HCT116 (cell line): Measurements from ENCODE around the gene PAK1. TPM values are rescaled to one million over a fixed set of nuclear protein-coding genes. Genes with fewer than 3 reads are reported as not detected.

ENCODE experiments used
- ATAC-seq: fragments of 200-7000 bp; cut with Tn5 transposase; 2 replicates; pipeline ENCODE4 v1.9.1; 2020; ENCODE audit warnings: mild to moderate bottlenecking, moderate library complexity
- BruUV-seq: library from RNA; stranded (reverse); fragments of 400-500 nt; replicated peaks from 2 replicates; lab custom pipeline; 2021; lab: Mats Ljungman, UMichigan
- CTCF ChIA-PET: fragments of 300-600 bp; sonication (Branson Sonifier 250); formaldehyde crosslinking; loops from one replicate; lab custom pipeline; 2021; ENCODE audit warnings: antibody characterized with exemption; lab: Charles Lee
- POLR2A ChIA-PET: fragments of 300-600, 350-600 bp; sonication (Branson Sonifier 250); formaldehyde crosslinking; loops from one replicate; lab custom pipeline; 2021; ENCODE audit warnings: antibody characterized with exemption; lab: Charles Lee
- RAD21 ChIA-PET, 2 experiments: fragments of 300-600 bp; sonication (Branson Sonifier 250); formaldehyde crosslinking; loops; one replicate each; lab custom pipeline; 2023; ENCODE audit warnings: low total read pairs in 2 of 2; ENCODE audit not compliant: uncharacterized antibody in 2 of 2, unreplicated experiment in 2 of 2, low non-redundant PET in 1 of 2; lab: Charles Lee
- DNase-seq: peaks from one replicate; pipeline ENCODE4 v3.0.0-alpha.2; 2010; ENCODE audit warnings: low read depth, low spot score
- H2AFZ ChIP-seq: fragments of 200-600 bp; shearing (Covaris generic), sonication (generic); 2 replicates; pipeline ENCODE4 v1.6.1; 2017; ENCODE audit warnings: low read depth, mixed run types, mixed read lengths, antibody characterized with exemption, low read length; ENCODE audit not compliant: poor library complexity, severe bottlenecking
- H3K27ac ChIP-seq: 2 replicates; pipeline ENCODE4 v1.5.1; 2012; ENCODE audit warnings: low read depth, low read length
- H3K27me3 ChIP-seq: fragments of 200-600 bp; sonication (generic); 2 replicates; pipeline ENCODE4 v1.6.1; 2016; ENCODE audit warnings: mixed run types, low read length, mixed read lengths; ENCODE audit not compliant: insufficient read depth
- H3K36me3 ChIP-seq, 2 experiments: fragments of 200-500 bp in 1 of 2; fragments of 200-600 bp in 1 of 2; sonication (Bioruptor generic) in 1 of 2; sonication (generic) in 1 of 2; 2 replicates each; pipeline versions ENCODE4 v1.5.1 to v1.6.1; 2014 to 2016; ENCODE audit warnings: low read length in 2 of 2, inconsistent platforms in 1 of 2, mixed read lengths in 1 of 2, mixed run types in 1 of 2; ENCODE audit not compliant: insufficient read depth in 2 of 2, control insufficient read depth in 1 of 2
- H3K4me1 ChIP-seq, 2 experiments: fragments of 200-600 bp in 1 of 2; sonication (generic) in 1 of 2; 2 replicates each; pipeline versions ENCODE4 v1.5.1 to v1.6.1; 2012 to 2017; ENCODE audit warnings: low read length in 2 of 2, inconsistent platforms in 1 of 2, mild to moderate bottlenecking in 1 of 2, mixed read lengths in 1 of 2, mixed run types in 1 of 2, moderate library complexity in 1 of 2; ENCODE audit not compliant: insufficient read depth in 2 of 2, control insufficient read depth in 1 of 2
- H3K4me2 ChIP-seq: fragments of 200-600 bp; sonication (generic); 2 replicates; pipeline ENCODE4 v1.6.1; 2017; ENCODE audit warnings: mixed run types, low read length, mixed read lengths
- H3K4me3 ChIP-seq, 2 experiments: fragments of 200-600 bp in 1 of 2; sonication (generic) in 1 of 2; replicated peaks in 1 of 2; 2 replicates each; pipeline ENCODE4 v1.5.1; 2011 to 2016; ENCODE audit warnings: low read length in 2 of 2, control low read depth in 1 of 2, low read depth in 1 of 2, mild to moderate bottlenecking in 1 of 2, mixed read lengths in 1 of 2, mixed run types in 1 of 2
- H3K79me2 ChIP-seq: fragments of 200-600 bp; sonication (generic); 2 replicates; pipeline ENCODE4 v1.6.1; 2017; ENCODE audit warnings: mild to moderate bottlenecking, mixed run types, low read length, moderate library complexity, mixed read lengths; ENCODE audit not compliant: insufficient read depth
- H3K9ac ChIP-seq: fragments of 200-600 bp; sonication (generic); 2 replicates; pipeline ENCODE4 v1.6.1; 2016; ENCODE audit warnings: low read length, mixed read lengths
- H3K9me2 ChIP-seq: fragments of 200-600 bp; sonication (generic), shearing (Covaris generic); 2 replicates; pipeline ENCODE4 v1.6.1; 2017; ENCODE audit warnings: mixed run types, mild to moderate bottlenecking, moderate library complexity; ENCODE audit not compliant: insufficient read depth
- H3K9me3 ChIP-seq, 2 experiments: fragments of 200-500 bp in 1 of 2; fragments of 200-600 bp in 1 of 2; sonication (Bioruptor generic) in 1 of 2; sonication (generic) in 1 of 2; 2 replicates each; pipeline ENCODE4 v1.6.1; 2014 to 2017; ENCODE audit warnings: low read length in 2 of 2, mixed read lengths in 2 of 2, inconsistent platforms in 1 of 2, low read depth in 1 of 2, mild to moderate bottlenecking in 1 of 2, mixed run types in 1 of 2, moderate library complexity in 1 of 2; ENCODE audit not compliant: control insufficient read depth in 1 of 2, insufficient read depth in 1 of 2
- H4K20me1 ChIP-seq: fragments of 200-600 bp; sonication (generic), shearing (Covaris generic); 2 replicates; pipeline ENCODE4 v1.6.1; 2017; ENCODE audit warnings: mixed run types, mild to moderate bottlenecking, moderate library complexity; ENCODE audit not compliant: insufficient read depth
- ATF3 ChIP-seq: IDR thresholded peaks from 2 replicates; pipeline ENCODE4 v1.6.1; 2012
- CTCF ChIP-seq, 3 experiments: fragments of 200-600 bp in 1 of 3; sonication (generic) in 1 of 3; IDR thresholded peaks in 2 of 3; conservative IDR thresholded peaks in 1 of 3; 2 replicates each; pipeline ENCODE4 v1.5.1; 2012 to 2017; ENCODE audit warnings: low read depth in 2 of 3, low read length in 2 of 3, antibody characterized with exemption in 1 of 3, borderline replicate concordance in 1 of 3, control low read depth in 1 of 3, mild to moderate bottlenecking in 1 of 3, mixed read lengths in 1 of 3, mixed run types in 1 of 3, moderate library complexity in 1 of 3; ENCODE audit not compliant: insufficient read depth in 1 of 3
- EGR1 ChIP-seq: IDR thresholded peaks from 2 replicates; pipeline ENCODE4 v1.6.1; 2012; ENCODE audit warnings: low read depth
- EZH2 ChIP-seq: fragments of 200-600 bp; sonication (generic); IDR thresholded peaks from 2 replicates; pipeline ENCODE4 v1.6.1; 2017; ENCODE audit warnings: antibody characterized with exemption, mixed run types
- EZH2phosphoT487 ChIP-seq: fragments of 200-600 bp; IDR thresholded peaks from 2 replicates; pipeline ENCODE4 v1.6.1; 2018; ENCODE audit warnings: antibody characterized with exemption, borderline replicate concordance
- FOSL1 ChIP-seq: IDR thresholded peaks from 2 replicates; pipeline ENCODE4 v1.6.1; 2012; ENCODE audit warnings: low read depth
- POLR2A ChIP-seq: IDR thresholded peaks from 2 replicates; pipeline ENCODE4 v1.7.0; 2011; ENCODE audit warnings: borderline replicate concordance; ENCODE audit not compliant: insufficient read depth, insufficient read length; ENCODE audit errors: extremely low read depth
- POLR2AphosphoS5 ChIP-seq: IDR thresholded peaks from 2 replicates; pipeline ENCODE4 v1.6.1; 2011; ENCODE audit warnings: mild to moderate bottlenecking, low read depth, low read length, moderate library complexity
- SIN3A ChIP-seq: IDR thresholded peaks from 2 replicates; pipeline ENCODE4 v1.6.1; 2012; ENCODE audit warnings: low read depth
- SP1 ChIP-seq: IDR thresholded peaks from 2 replicates; pipeline ENCODE4 v1.6.1; 2012; ENCODE audit warnings: low read depth
- SRF ChIP-seq: IDR thresholded peaks from 2 replicates; pipeline ENCODE4 v1.6.1; 2012; ENCODE audit warnings: low read depth
- YY1 ChIP-seq: IDR thresholded peaks from 2 replicates; pipeline ENCODE4 v1.6.1; 2011; ENCODE audit warnings: low read length, low read depth, moderate library complexity, mild to moderate bottlenecking; ENCODE audit not compliant: insufficient replicate concordance; ENCODE audit errors: extremely low read depth
- intact Hi-C: fragments of 100-400 bp; cut with micrococcal nuclease; formaldehyde crosslinking; loops from 2 replicates; pipeline ENCODE4 v1.10.0; 2022
- total RNA-seq: library from RNA; stranded (reverse); gene quantifications from one replicate; pipeline ENCODE4 v1.2.1, GENCODE V29; 2021; ENCODE audit not compliant: unreplicated experiment

Gene PAK1
- total RNA-seq, 1 experiment from 2014 or later = 56.1 TPM

- TF ChIP-seq EZH2phosphoT487 (no peak), EZH2 (no peak)
Observed at GRCh38 chr11:77455740-77456139, 18.2 kb downstream of the PAK1 start (continued).

- Histone ChIP-seq H3K9me2 (no peaks in the 10 kb centered on the region), H3K27me3 (no peaks in the 10 kb centered on the region), H3K9me3 (no peaks in the 10 kb centered on the region), H3K4me2 (no peak overlapping the region), H3K36me3 (no peaks in the 10 kb centered on the region), H4K20me1 (no peaks in the 10 kb centered on the region), H3K79me2 (no peaks in the 10 kb centered on the region; the same call in 1 of the 2 replicates), H2AFZ (no peak overlapping the region), H3K4me3 (no peak overlapping the region), H3K4me1 (no peaks in the 10 kb centered on the region), H3K9ac (no peak overlapping the region), H3K27ac (no peak overlapping the region)
- no peak for ATAC-seq
- no peak for DNase-seq
- POLR2A ChIA-PET = no interaction called here
- CTCF ChIA-PET = interaction anchor here (1.2 kb wide), 1 partner anchor 16 kb away, joined by 3 read pairs; no protein-coding TSS in a partner anchor
- no TSS peak for BruUV-seq
- intact Hi-C loops = no loop called here
- RAD21 ChIA-PET = no interaction called here
- TF ChIP-seq POLR2AphosphoS5 (no peak), ATF3 (no peak), FOSL1 (no peak), EZH2 (no peak), SIN3A (no peak), SRF (no peak), CTCF (IDR thresholded peaks at IDR 0.05 in 2 of 3, conservative IDR thresholded peaks at IDR 0.05 in 1 of 3; ENCODE audit: borderline replicate concordance in 1 of 3, insufficient read depth in 1 of 3, low read depth in 2 of 3, low read length in 2 of 3) (no peak), POLR2A (no peak), SP1 (no peak), YY1 (no peak), EGR1 (no peak)
Observed at GRCh38 chr11:77454867-77455655, 18.8 kb downstream of the PAK1 start.
